Ascending aorta (tissue), 2 donors: ENCODE data around the gene KRT12. TPM values are rescaled to one million over a fixed set of nuclear protein-coding genes. Genes with fewer than 3 reads are reported as not detected.

Experiments used
- DNase-seq, 2 donors: peaks; one replicate each; pipeline ENCODE4 v3.0.0-alpha.2; 2019; ENCODE audit warnings: low spot score in 2 of 2
- H3K27ac ChIP-seq, 2 donors: fragments of 200-600 bp; sonication (generic); one replicate each; pipeline ENCODE4 v1.5.1; 2016 to 2017; ENCODE audit warnings: mild to moderate bottlenecking in 1 of 2
- H3K27me3 ChIP-seq: fragments of 200-600 bp; sonication (generic); one replicate; pipeline ENCODE4 v1.5.1; 2017
- H3K36me3 ChIP-seq, 2 donors: fragments of 200-600 bp; sonication (generic); one replicate each; pipeline ENCODE4 v1.5.1; 2016
- H3K4me1 ChIP-seq, 2 donors: fragments of 200-600 bp; sonication (generic); one replicate each; pipeline ENCODE4 v1.5.1; 2016 to 2017; ENCODE audit warnings: mild to moderate bottlenecking in 1 of 2
- H3K4me3 ChIP-seq, 2 donors: fragments of 200-600 bp; sonication (generic); one replicate each; pipeline ENCODE4 v1.5.1; 2016 to 2017; ENCODE audit warnings: mild to moderate bottlenecking in 1 of 2
- H3K9me3 ChIP-seq, 2 donors: fragments of 200-600 bp; sonication (generic); one replicate each; pipeline ENCODE4 v1.5.1; 2016
- CTCF ChIP-seq, 3 experiments: fragments of 200-600 bp in 2 of 3; fragments of 450-650 bp in 1 of 3; sonication (generic) in 2 of 3; IDR thresholded peaks; one replicate each; pipeline ENCODE4 v1.5.1; 2016 to 2019; ENCODE audit warnings: antibody characterized with exemption in 3 of 3, mild to moderate bottlenecking in 1 of 3, moderate library complexity in 1 of 3
- intact Hi-C: fragments of 100-400 bp; cut with DNase I; formaldehyde crosslinking; loops from one replicate; pipeline ENCODE4 v1.15.1; 2023
- total RNA-seq: library from RNA; depleted of rRNA; stranded (reverse); fragments of >200 nt; gene quantifications from one replicate; pipeline ENCODE4 v1.1.0, GENCODE V29; 2016

The KRT12 gene
- total RNA-seq, result not detected

GRCh38 chr17:40866838-40867237 is at the start of gene KRT12:
Gene KRT12 (minus strand): TSS chr17:40867223. CDS start chr17:40867186, 37 bp downstream.
- Histone ChIP-seq H3K27me3 (no peaks in the 10 kb centered on the region), H3K27ac (no peak within 1 kb of the TSS), H3K4me1 (no peaks in the 10 kb centered on the region), H3K9me3 (no peaks in the 10 kb centered on the region), H3K36me3 (no peaks in the 10 kb centered on the region), H3K4me3 (no peak within 1 kb of the TSS)
- no peak for DNase-seq
- intact Hi-C loops, result no loop called here
- no peak for TF ChIP-seq CTCF (IDR thresholded peaks at IDR 0.05)

- no peak for DNase-seq
- Histone ChIP-seq H3K36me3 (no peaks in the 10 kb centered on the region), H3K4me3 (no peak overlapping the region), H3K27me3 (no peaks in the 10 kb centered on the region), H3K27ac (no peak overlapping the region), H3K4me1 (no peaks in the 10 kb centered on the region), H3K9me3 (no peaks in the 10 kb centered on the region)
- intact Hi-C loops, result no loop called here
- TF ChIP-seq CTCF (IDR thresholded peaks at IDR 0.05), result no peak
Observed at GRCh38 chr17:40916366-40916765, 49.3 kb upstream of the KRT12 start.

- intact Hi-C loops, result no loop called here
- no peak overlapping the region for H3K27ac ChIP-seq
- peaks cover 0 to 2% of the 10 kb centered on the region in 2 donors for H3K4me1 ChIP-seq
- H3K4me3 ChIP-seq, result no peak overlapping the region
- DNase-seq, result no peak
- H3K27me3 ChIP-seq, result no peaks in the 10 kb centered on the region
- no peaks in the 10 kb centered on the region for H3K9me3 ChIP-seq
- no peak for TF ChIP-seq CTCF (IDR thresholded peaks at IDR 0.05)
- no peaks in the 10 kb centered on the region for H3K36me3 ChIP-seq
Observed at GRCh38 chr17:40915721-40916256, 48.8 kb upstream of the KRT12 start.

- H3K9me3 ChIP-seq, result no peaks in the 10 kb centered on the region
- no peaks in the 10 kb centered on the region for H3K36me3 ChIP-seq
- intact Hi-C loops, result no loop called here
- no peak for DNase-seq
- no peak overlapping the region for H3K27ac ChIP-seq
- H3K27me3 ChIP-seq, result no peaks in the 10 kb centered on the region
- no peak for TF ChIP-seq CTCF (IDR thresholded peaks at IDR 0.05)
- H3K4me3 ChIP-seq, result no peak overlapping the region
- H3K4me1 ChIP-seq, result peaks cover under 1 to 7% of the 10 kb centered on the region in 2 donors
Observed at GRCh38 chr17:40915199-40915661, 48.2 kb upstream of the KRT12 start.

- Histone ChIP-seq H3K27me3 (no peaks in the 10 kb centered on the region), H3K4me1 (peaks cover 8 to 16% of the 10 kb centered on the region in 2 donors), H3K36me3 (no peaks in the 10 kb centered on the region), H3K4me3 (no peak overlapping the region), H3K9me3 (no peaks in the 10 kb centered on the region), H3K27ac (no peak overlapping the region)
- DNase-seq, result no peak
- intact Hi-C loops, result loop anchor here (5.0 kb wide), 1 partner anchor 408 kb away; no protein-coding TSS in a partner anchor
- no peak for TF ChIP-seq CTCF (IDR thresholded peaks at IDR 0.05)
Observed at GRCh38 chr17:40914075-40914855, 47.2 kb upstream of the KRT12 start.
